AG04450 (cell line): ENCODE data around the gene RXFP1. TPM values are rescaled to one million over a fixed set of nuclear protein-coding genes. Genes with fewer than 3 reads are reported as not detected.

ENCODE experiments used
- CTCF ChIA-PET: fragments of 300-600, 350-600 bp; formaldehyde crosslinking; extraction: SDS; loops from one replicate; lab custom pipeline; 2022; ENCODE audit warnings: antibody characterized with exemption, inconsistent platforms; lab: Charles Lee
- POLR2A ChIA-PET: fragments of 350-600 bp; formaldehyde crosslinking; extraction: SDS; loops from one replicate; lab custom pipeline; 2021; ENCODE audit warnings: antibody characterized with exemption, inconsistent platforms; lab: Yijun Ruan, JAX
- DNase-seq: peaks from one replicate; pipeline ENCODE4 v3.0.0-alpha.2; 2011; ENCODE audit warnings: low read depth, low spot score
- H3K27ac ChIP-seq: one replicate; pipeline ENCODE4 v1.5.1; 2012; ENCODE audit warnings: low read depth, low read length, control low read depth
- H3K27me3 ChIP-seq: one replicate; pipeline ENCODE4 v1.6.0; 2012; ENCODE audit warnings: low read length; ENCODE audit not compliant: control insufficient read depth, insufficient read depth
- H3K4me3 ChIP-seq: 2 replicates; pipeline ENCODE4 v1.5.1; 2011; ENCODE audit warnings: mild to moderate bottlenecking, low read depth, low read length, control low read depth
- H3K9me3 ChIP-seq: 2 replicates; pipeline ENCODE4 v1.5.1; 2012; ENCODE audit warnings: low read length; ENCODE audit not compliant: control insufficient read depth, insufficient read depth
- CTCF ChIP-seq: IDR thresholded peaks from 2 replicates; pipeline ENCODE4 v1.5.1; 2011; ENCODE audit warnings: low read depth, low read length, control low read depth, inconsistent platforms
- polyA plus RNA-seq: library from polyadenylated mRNA; depleted of rRNA; stranded (reverse); fragments of >200 nt; gene quantifications from 2 replicates; pipeline ENCODE4 v1.2.3, GENCODE V29; 2011

RXFP1 gene
- polyA plus RNA-seq, 1 experiment, result 0.02 TPM

- no peak overlapping the region for H3K27ac ChIP-seq
- no peak for DNase-seq
- no peak for TF ChIP-seq CTCF
These were observed 68.6 kb downstream of the RXFP1 start for GRCh38 chr4:158590306-158590705.

DNA sequence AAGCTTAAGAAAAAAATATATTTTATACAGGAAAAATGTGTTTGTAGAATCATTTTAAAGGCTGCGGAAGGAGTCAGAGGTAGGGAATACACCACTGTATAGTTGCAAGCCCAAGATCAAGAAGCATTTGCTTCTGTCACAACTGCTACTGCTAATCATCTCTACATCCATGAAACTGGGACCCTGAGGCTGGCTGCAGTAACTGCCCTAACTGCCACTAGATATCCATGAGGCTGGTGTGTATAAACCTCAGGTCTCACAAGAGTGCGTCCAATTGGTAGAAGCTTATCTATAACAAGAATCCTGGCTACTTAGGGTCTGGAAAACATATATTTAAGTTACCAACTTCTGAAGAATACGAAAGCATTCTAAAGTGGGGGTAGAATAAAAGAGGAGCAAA is 69.1 kb downstream of the RXFP1 start:
- Histone ChIP-seq H3K27me3 (peaks cover 6% of the 10 kb centered on the region), H3K9me3 (no peaks in the 10 kb centered on the region), H3K27ac (no peak overlapping the region), H3K4me3 (no peak overlapping the region)
- ChIA-PET CTCF (no interaction called here), POLR2A (no interaction called here)
- no peak for TF ChIP-seq CTCF
- DNase-seq, result no peak

More at GRCh38 chr4:158590306-158590705, 68.6 kb downstream of the RXFP1 start:
- CTCF ChIA-PET, result no interaction called here
- POLR2A ChIA-PET, result no interaction called here
- H3K27me3 ChIP-seq, result peaks cover 6% of the 10 kb centered on the region
- no peak overlapping the region for H3K4me3 ChIP-seq
- no peaks in the 10 kb centered on the region for H3K9me3 ChIP-seq

DNA sequence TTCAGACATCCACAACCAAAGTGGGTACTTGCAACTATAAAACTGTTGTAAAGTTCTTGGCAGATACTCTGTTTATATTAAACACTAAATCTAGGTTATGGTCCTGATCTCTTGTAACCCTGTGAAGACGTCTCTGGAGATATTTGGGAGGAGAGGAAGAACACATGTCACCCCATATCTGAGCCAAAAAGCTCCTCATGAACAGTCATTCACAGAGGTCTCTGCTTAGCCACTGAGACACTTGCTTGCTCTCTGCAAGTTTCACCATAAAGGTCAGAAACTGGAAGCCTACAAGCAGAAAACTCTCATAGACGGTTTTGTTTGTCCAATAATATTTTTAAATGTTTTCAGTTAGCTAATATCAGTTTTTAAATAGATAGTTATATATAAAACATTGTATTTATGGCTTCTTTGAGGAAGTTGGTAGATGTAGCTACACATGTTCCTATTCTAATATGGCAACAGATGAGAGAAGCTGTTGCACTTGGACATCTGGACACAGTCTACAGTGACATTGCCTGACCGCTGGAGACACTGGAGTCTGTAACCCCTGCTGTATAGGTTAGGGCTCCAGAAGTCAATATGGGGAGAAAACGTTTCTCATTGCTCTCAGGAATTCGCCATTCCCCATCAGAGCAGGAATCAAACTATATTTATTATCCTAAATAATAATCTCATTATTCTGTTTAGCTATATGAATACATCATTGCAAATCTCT is 76.4 kb downstream of the RXFP1 start:
- TF ChIP-seq CTCF, result no peak
- DNase-seq, result no peak
- ChIA-PET POLR2A (no interaction called here), CTCF (no interaction called here)
- no peak overlapping the region for H3K27ac ChIP-seq
- H3K4me3 ChIP-seq, result no peak overlapping the region
- peaks cover 3% of the 10 kb centered on the region for H3K27me3 ChIP-seq
- no peaks in the 10 kb centered on the region for H3K9me3 ChIP-seq

DNA sequence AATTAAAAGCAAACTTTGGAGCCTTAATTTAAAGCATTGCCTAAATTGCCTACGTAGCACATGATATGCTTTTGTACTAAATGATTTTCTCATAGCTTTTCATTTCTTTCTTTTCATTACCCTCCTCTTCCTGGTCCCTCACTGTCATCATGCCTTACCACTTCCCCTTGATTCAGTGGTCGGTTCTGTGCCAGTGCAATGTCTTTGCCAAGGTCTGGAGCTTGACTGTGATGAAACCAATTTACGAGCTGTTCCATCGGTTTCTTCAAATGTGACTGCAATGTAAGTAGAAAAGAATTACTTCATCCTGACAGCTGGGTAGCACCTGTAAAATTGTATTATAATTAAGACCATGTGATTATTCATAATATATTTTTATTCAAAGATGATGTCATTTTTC is 77.5 kb downstream of the RXFP1 start:
- ChIA-PET POLR2A (no interaction called here), CTCF (interaction anchor here (0.7 kb wide), 1 partner anchor 344 kb away, joined by 3 read pairs; no protein-coding TSS in a partner anchor)
- TF ChIP-seq CTCF, result no peak
- Histone ChIP-seq H3K27me3 (peaks cover 1% of the 10 kb centered on the region), H3K4me3 (no peak overlapping the region), H3K27ac (no peak overlapping the region), H3K9me3 (no peaks in the 10 kb centered on the region)
- DNase-seq, result no peak

GRCh38 chr4:158599765-158600498 is 78.2 kb downstream of the RXFP1 start:
- no peak overlapping the region for H3K27ac ChIP-seq
- H3K9me3 ChIP-seq, result no peaks in the 10 kb centered on the region
- ChIA-PET POLR2A (no interaction called here), CTCF (interaction anchor here (0.7 kb wide), 1 partner anchor 345 kb away, joined by 3 read pairs; no protein-coding TSS in a partner anchor)
- DNase-seq, result no peak
- no peak overlapping the region for H3K4me3 ChIP-seq
- no peaks in the 10 kb centered on the region for H3K27me3 ChIP-seq
- TF ChIP-seq CTCF, result no peak
